LNCAP (cell line): ENCODE results near the gene PRR13.

Experiments used
- TF ChIP-seq, protein P1 (sequence below): fragments of 450-650 bp; IDR thresholded peaks from 2 replicates; pipeline ENCODE4 v1.5.1; 2017; ENCODE audit warnings: mild to moderate bottlenecking

The PRR13 gene

DNA sequence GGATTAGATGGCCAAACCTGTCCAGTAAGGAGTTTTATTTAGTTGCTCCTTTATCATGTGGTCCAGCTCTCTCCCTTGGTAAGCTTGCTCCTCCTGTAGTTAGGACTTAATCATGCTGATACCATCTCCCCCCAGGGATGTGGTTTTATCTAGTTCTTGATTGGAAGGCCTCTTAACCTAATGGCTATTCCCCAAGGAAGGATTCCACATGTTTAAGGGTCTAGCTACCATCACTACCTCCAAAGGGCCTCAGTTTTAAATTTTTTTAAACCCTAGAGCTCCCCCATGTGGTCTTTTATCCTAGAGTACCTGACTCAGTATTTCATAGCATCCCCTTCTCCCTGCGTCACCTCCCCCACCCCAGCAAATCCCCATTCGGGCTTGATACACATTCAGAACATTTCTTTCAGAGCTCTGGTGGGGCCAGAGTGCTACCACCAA is 35.3 kb downstream of the PRR13 start:
- TF ChIP-seq, protein P1, sequence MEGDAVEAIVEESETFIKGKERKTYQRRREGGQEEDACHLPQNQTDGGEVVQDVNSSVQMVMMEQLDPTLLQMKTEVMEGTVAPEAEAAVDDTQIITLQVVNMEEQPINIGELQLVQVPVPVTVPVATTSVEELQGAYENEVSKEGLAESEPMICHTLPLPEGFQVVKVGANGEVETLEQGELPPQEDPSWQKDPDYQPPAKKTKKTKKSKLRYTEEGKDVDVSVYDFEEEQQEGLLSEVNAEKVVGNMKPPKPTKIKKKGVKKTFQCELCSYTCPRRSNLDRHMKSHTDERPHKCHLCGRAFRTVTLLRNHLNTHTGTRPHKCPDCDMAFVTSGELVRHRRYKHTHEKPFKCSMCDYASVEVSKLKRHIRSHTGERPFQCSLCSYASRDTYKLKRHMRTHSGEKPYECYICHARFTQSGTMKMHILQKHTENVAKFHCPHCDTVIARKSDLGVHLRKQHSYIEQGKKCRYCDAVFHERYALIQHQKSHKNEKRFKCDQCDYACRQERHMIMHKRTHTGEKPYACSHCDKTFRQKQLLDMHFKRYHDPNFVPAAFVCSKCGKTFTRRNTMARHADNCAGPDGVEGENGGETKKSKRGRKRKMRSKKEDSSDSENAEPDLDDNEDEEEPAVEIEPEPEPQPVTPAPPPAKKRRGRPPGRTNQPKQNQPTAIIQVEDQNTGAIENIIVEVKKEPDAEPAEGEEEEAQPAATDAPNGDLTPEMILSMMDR = peak; percentile 40; the same call in 1 of the 2 replicates

DNA sequence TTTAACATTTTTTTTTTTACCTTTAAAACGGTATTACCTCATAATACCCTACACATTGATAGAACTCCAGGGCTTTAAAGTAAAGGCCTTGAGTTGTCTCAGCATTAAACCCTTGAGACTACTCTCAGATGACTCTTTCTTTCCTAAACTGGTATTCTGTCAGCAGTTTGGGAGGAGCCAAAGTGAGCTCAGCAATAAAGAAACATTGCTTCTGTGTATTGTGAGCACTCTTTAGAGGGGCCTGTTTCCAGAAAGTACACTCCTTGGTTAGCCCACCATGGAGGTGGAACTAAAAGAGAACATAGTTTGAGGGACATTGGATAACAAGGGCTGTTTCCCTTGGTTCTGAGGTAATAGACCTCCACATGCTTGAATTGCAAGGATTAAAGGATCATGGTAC is 37.3 kb downstream of the PRR13 start:
- TF ChIP-seq, protein P1 = no peak

DNA sequence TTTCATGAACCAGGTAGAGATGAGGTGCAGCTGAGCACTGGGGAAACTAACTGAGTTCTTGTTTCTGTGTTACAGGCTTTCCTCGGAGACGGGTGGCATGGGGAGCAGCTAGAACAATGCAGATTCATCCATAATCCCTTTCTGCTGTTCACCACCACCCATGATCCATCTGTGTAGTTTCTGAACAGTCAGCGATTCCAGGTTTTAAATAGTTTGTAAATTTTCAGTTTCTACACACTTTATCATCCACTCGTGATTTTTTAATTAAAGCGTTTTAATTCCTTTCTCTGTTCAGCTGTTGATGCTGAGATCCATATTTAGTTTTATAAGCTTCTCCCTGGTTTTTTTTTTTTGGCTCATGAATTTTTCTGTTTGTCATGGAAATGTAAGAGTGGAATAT is 37.8 kb downstream of the PRR13 start:
- TF ChIP-seq, protein P1 = no peak

DNA sequence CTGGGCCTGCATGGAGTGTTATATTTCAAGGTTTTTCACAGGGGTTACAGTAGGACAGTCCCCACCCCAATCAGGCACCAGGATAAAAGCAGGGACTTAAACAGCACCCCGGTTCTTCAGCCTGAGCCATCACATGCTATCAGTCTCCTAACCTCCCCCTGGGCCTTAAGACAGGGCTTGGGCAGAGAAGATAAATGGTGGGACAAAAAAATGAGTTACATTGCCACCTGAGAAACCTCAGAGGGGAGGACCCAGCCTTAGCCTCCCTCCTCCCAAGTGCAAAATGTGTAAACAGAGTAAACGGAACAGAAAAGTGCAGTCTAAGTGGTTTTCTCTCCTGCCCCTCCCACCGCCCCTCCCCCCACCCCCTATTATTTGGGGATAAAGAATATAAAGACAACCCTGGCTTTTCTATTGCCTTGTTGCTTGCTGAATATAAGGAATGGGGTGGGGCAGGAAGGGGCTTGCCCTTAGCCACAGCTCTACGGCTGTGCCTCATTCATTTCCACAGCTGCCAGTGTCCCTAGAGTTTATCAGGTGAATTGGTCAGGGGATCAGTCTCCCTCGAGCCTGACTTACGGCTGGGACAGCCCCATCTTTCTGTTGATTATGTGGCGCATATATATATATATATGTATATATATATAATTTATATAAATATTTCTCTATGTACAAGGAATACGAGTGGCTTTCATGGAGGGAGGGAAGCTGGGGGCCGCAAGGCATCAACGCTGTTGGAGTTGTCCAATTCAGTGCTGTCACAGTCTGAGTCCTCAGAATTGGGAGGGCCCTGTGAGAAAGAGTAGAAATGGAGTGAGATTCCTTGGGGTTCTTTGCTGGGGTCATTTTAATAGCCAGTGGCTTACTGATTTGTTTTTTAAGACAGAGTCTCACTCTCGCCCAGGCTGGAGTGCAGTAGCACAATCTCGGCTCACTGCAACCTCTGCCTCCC is 39.2 kb downstream of the PRR13 start:
- TF ChIP-seq, protein P1 = no peak

DNA sequence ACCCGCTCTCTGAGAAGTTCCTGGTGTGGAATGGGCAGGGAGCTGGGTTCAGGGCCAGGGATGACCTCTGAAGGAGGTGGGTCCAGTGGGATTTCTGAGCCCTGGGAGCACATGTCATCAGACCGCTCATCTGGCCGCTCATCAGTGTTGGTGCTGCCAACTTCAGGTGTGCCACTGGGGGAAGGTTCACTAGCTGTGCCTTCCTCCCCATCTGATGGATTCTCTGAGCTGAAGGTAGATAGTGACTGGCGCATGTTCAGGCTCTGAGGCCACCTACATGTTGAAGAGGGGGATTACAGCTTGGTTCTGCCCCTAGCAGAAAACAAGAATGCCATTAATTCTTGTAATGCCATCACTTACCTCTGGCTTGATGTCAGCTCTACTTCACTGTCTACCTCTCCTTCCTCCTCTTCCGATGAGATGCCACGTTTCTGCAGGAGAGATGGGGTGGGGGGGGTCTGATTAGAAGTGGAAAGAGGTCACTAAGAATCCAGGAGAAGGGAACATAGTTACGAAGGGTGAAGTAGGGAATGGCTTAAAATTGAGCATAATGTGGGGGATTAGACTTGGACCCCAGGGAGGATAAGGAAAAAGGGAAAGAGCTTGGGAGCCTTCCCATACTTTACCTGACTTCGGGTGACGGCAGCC is 40.5 kb downstream of the PRR13 start:
- TF ChIP-seq, protein P1 = no peak

DNA sequence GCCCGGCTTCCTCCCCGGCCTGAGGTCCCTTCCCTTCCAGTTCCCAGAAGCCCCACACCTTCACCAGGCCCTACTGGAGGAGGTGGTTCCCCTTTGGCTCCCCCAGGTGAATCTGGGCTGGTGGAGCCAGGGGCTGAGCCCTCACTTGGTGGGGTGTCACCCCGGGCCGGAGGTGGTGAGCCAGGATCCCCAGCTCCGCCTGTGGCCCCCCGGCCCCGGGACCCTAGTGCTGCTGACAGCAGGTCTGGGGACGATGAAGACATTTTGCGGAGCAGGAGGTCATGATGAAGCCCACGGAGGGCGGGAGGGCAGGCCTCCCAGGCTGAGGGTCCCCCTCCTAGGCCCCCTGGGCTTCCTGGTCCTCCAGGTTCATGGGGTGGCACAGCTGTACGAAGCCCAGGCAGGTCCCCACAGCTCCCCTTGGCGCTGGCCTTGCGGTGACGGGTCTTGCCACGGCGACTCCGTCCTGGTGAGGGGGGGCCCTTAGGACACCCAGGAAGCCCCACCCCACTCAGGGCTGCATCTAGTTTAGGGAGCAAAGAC is 41.2 kb downstream of the PRR13 start:
- TF ChIP-seq, protein P1 = no peak

DNA sequence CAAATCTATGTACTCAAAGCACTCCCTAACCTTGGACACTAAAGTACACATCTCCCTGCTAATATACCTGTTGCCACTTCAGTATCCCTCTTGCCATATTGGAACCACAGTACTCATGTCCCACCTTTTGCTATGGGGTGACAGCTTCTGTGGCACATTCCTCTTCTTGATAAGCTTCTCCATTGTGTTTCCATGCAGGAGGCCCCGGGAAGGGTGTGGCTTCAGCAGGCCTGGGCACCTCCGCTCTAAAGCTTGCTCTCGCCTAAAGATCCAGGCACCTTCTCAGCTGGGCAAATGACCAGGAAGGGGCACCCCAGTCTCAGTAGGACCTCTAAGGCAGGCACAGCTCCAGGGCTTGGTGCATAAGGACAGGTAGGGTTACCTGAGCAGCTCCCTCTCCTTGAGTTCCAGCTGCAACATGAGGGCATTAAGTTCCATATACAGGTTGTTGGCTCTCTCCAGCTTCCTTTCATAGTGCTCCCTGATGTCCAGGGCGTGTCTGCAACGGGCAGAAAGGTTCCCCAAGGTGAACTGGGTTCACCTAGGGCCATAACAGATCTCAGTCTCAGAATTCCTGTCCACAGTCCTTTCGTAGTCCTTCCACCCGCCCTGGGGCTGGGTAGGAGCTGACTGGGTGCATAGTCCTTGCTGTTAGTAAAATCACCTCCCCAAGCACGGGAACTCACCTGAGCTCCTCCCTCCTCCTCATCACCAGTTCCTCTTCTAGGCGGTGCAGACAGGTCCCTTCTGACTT is 41.9 kb downstream of the PRR13 start:
- TF ChIP-seq, protein P1 = no peak
